Measurements from ENCODE around the gene KLF3.
"Not testable (repeated sequence)": the region's sequence is repeated elsewhere in the genome, so short reads cannot be mapped to it uniquely, and the experiment has no call there.

Gene KLF3

GRCh38 chr4:38621028-38621684 is 42.8 kb upstream of the KLF3 start (continued):
- TF ChIP-seq ZNF692 (tag by site-specific recombination; IDR thresholded peaks at IDR 0.05) (peak; percentile 83), OVOL3 (tag by site-specific recombination; IDR thresholded peaks at IDR 0.05) (no peak), ZNF16 (tag by site-specific recombination; IDR thresholded peaks at IDR 0.05; ENCODE audit: low read depth) (no peak), GLIS1 (tag by site-specific recombination; IDR thresholded peaks at IDR 0.05) (no peak), BCL6B (tag by site-specific recombination; IDR thresholded peaks at IDR 0.05) (no peak), ZNF202 (tag by site-specific recombination; IDR thresholded peaks at IDR 0.05; ENCODE audit: borderline replicate concordance) (no peak), ZNF704 (tag by site-specific recombination; IDR thresholded peaks at IDR 0.05) (no peak), ZNF19 (tag by site-specific recombination; IDR thresholded peaks at IDR 0.05; ENCODE audit: low read depth) (no peak), ZBTB17 (tag by site-specific recombination; IDR thresholded peaks at IDR 0.05) (peak; percentile 38; the same call in 1 of the 2 replicates), GLI2 (tag by site-specific recombination; IDR thresholded peaks at IDR 0.05; ENCODE audit: borderline replicate concordance, low read depth) (no peak), HOXD13 (CRISPR knock-in tag; IDR thresholded peaks at IDR 0.05; ENCODE audit: borderline replicate concordance) (no peak), ZNF501 (tag by site-specific recombination; IDR thresholded peaks at IDR 0.05) (no peak), ZNF777 (tag by site-specific recombination; IDR thresholded peaks at IDR 0.05; ENCODE audit: borderline replicate concordance) (no peak), FEZF1 (tag by site-specific recombination; IDR thresholded peaks at IDR 0.05) (peak; percentile 23; the same call in 1 of the 2 replicates), ZBTB7A (tag by site-specific recombination; IDR thresholded peaks at IDR 0.05; ENCODE audit: low read depth) (no peak), ZNF211 (tag by site-specific recombination; IDR thresholded peaks at IDR 0.05; ENCODE audit: low read depth) (no peak), GFI1B (tag by site-specific recombination; IDR thresholded peaks at IDR 0.05) (no peak), ZNF626 (tag by site-specific recombination; IDR thresholded peaks at IDR 0.05) (no peak), ZNF341 (tag by site-specific recombination; IDR thresholded peaks at IDR 0.05; ENCODE audit: low read depth) (no peak), ZNF624 (tag by site-specific recombination; IDR thresholded peaks at IDR 0.05) (no peak), ZNF24 (tag by site-specific recombination; IDR thresholded peaks at IDR 0.05) (peak; percentile 84; the same call in 1 of the 2 replicates), ZNF132 (tag by site-specific recombination; IDR thresholded peaks at IDR 0.05; ENCODE audit: borderline replicate concordance) (no peak), ZNF747 (tag by site-specific recombination; IDR thresholded peaks at IDR 0.05) (no peak), SP7 (tag by site-specific recombination; IDR thresholded peaks at IDR 0.05) (peak; percentile 90)

GRCh38 chr4:38621831-38622230 is 42.2 kb upstream of the KLF3 start:
- Histone ChIP-seq H3K9me3 (ENCODE audit: control insufficient read depth, insufficient read depth, low read depth, low read length) (no peaks in the 10 kb centered on the region), H3K27ac (ENCODE audit: extremely low read depth, low read depth, low read length) (peak overlapping the region; percentile 47; the same call in 1 of the 2 replicates), H3K36me3 (ENCODE audit: control insufficient read depth in 2 of 2, insufficient read depth in 1 of 2, low read length in 2 of 2) (no peaks in the 10 kb centered on the region), H3K4me1 (ENCODE audit: control insufficient read depth, insufficient read depth, low read length) (no peaks in the 10 kb centered on the region; the same call in 1 of the 2 replicates), H3K4me3 (ENCODE audit: low read depth, low read length) (no peak overlapping the region)
- POLR2A ChIA-PET = no interaction called here
- CTCF ChIA-PET = interaction anchor here (0.9 kb wide), 1 partner anchor 54 kb away, joined by 5 read pairs; no protein-coding TSS in a partner anchor
- TF ChIP-seq ZBTB17 (tag by site-specific recombination; IDR thresholded peaks at IDR 0.05) = no peak
- no peak for TF ChIP-seq HOXC10 (CRISPR knock-in tag; IDR thresholded peaks at IDR 0.05)
- TF ChIP-seq ZNF473 (tag by site-specific recombination; IDR thresholded peaks at IDR 0.05) = no peak
- no peak for TF ChIP-seq SCRT2 (tag by site-specific recombination; IDR thresholded peaks at IDR 0.05)
- no peak for TF ChIP-seq ZNF292 (tag by site-specific recombination; IDR thresholded peaks at IDR 0.05; ENCODE audit: borderline replicate concordance, low read depth)
- no peak for TF ChIP-seq ZNF623 (tag by site-specific recombination; IDR thresholded peaks at IDR 0.05)
- TF ChIP-seq ZNF157 (tag by site-specific recombination; IDR thresholded peaks at IDR 0.05) = no peak
- no peak for TF ChIP-seq ZNF335 (tag by site-specific recombination; conservative IDR thresholded peaks at IDR 0.05)

GRCh38 chr4:38622340-38622739 is 41.7 kb upstream of the KLF3 start:
- H3K36me3 ChIP-seq (ENCODE audit: control insufficient read depth in 2 of 2, insufficient read depth in 1 of 2, low read length in 2 of 2); H3K27ac ChIP-seq (ENCODE audit: extremely low read depth, low read depth, low read length); H3K4me3 ChIP-seq (ENCODE audit: low read depth, low read length); POLR2A ChIA-PET; H3K4me1 ChIP-seq (ENCODE audit: control insufficient read depth, insufficient read depth, low read length); H3K9me3 ChIP-seq (ENCODE audit: control insufficient read depth, insufficient read depth, low read depth, low read length): not testable (repeated sequence)
- CTCF ChIA-PET = interaction anchor here (0.9 kb wide), 1 partner anchor 53 kb away, joined by 5 read pairs; no protein-coding TSS in a partner anchor
